CD14-positive monocyte (primary cell): ENCODE data around the gene IKZF4. TPM values are rescaled to one million over a fixed set of nuclear protein-coding genes. Genes with fewer than 3 reads are reported as not detected.
A peak's percentile ranks its signal among the peaks of the same experiment; 100 is the strongest.

ENCODE experiments used
- DNase-seq, 3 donors: peaks; one replicate each; pipeline ENCODE4 v3.0.0-alpha.2; 2011 to 2022
- H2AFZ ChIP-seq: 2 replicates; pipeline ENCODE4 v1.6.0; 2012; ENCODE audit warnings: mild to moderate bottlenecking, low read depth, low read length, inconsistent platforms; ENCODE audit not compliant: insufficient read depth, poor library complexity, severe bottlenecking
- H3K27ac ChIP-seq, 2 donors: 1 replicate in 1 of 2; 2 replicates in 1 of 2; pipeline ENCODE4 v1.5.1; 2012 to 2013; ENCODE audit warnings: low read length in 2 of 2, control low read depth in 1 of 2, inconsistent platforms in 1 of 2, low read depth in 1 of 2, mild to moderate bottlenecking in 1 of 2
- H3K27me3 ChIP-seq, 2 donors: one replicate each; pipeline versions ENCODE4 v1.6.0 to v1.6.1; 2011 to 2013; ENCODE audit warnings: low read length in 2 of 2; ENCODE audit not compliant: control insufficient read depth in 2 of 2, insufficient read depth in 2 of 2
- H3K36me3 ChIP-seq, 2 donors: replicated peaks in 1 of 2; 1 replicate in 1 of 2; 2 replicates in 1 of 2; pipeline versions ENCODE4 v1.5.1 to v1.6.1; 2012 to 2013; ENCODE audit warnings: low read length in 2 of 2, control low read depth in 1 of 2, inconsistent platforms in 1 of 2, mild to moderate bottlenecking in 1 of 2; ENCODE audit not compliant: insufficient read depth in 2 of 2, control insufficient read depth in 1 of 2
- H3K4me1 ChIP-seq, 2 donors: 1 replicate in 1 of 2; 2 replicates in 1 of 2; pipeline versions ENCODE4 v1.5.1 to v1.6.1; 2012 to 2013; ENCODE audit warnings: low read length in 2 of 2, control low read depth in 1 of 2, inconsistent platforms in 1 of 2, mild to moderate bottlenecking in 1 of 2, moderate library complexity in 1 of 2; ENCODE audit not compliant: insufficient read depth in 2 of 2, control insufficient read depth in 1 of 2
- H3K4me2 ChIP-seq: replicated peaks from 2 replicates; pipeline ENCODE3; 2012; ENCODE audit warnings: low read length, moderate library complexity, mild to moderate bottlenecking; ENCODE audit not compliant: poor library complexity, severe bottlenecking; ENCODE audit errors: extremely low read depth
- H3K4me3 ChIP-seq, 3 experiments: fragments of 200-600 bp in 1 of 3; sonication (generic) in 1 of 3; replicated peaks in 1 of 3; 1 replicate in 2 of 3; 2 replicates in 1 of 3; pipeline ENCODE4 v1.5.1; 2011 to 2013; ENCODE audit warnings: low read length in 3 of 3, mild to moderate bottlenecking in 3 of 3, control low read depth in 2 of 3, low read depth in 2 of 3, inconsistent platforms in 1 of 3, moderate library complexity in 1 of 3
- H3K79me2 ChIP-seq: 2 replicates; pipeline ENCODE4 v1.6.0; 2012; ENCODE audit warnings: mild to moderate bottlenecking, control low read depth, inconsistent platforms, low read length, moderate library complexity; ENCODE audit not compliant: insufficient read depth
- H3K9ac ChIP-seq: 2 replicates; pipeline ENCODE4 v1.6.0; 2017; ENCODE audit warnings: low read length, mild to moderate bottlenecking; ENCODE audit not compliant: insufficient read depth, poor library complexity, severe bottlenecking
- H3K9me3 ChIP-seq, 2 donors: replicated peaks in 1 of 2; 1 replicate in 1 of 2; 2 replicates in 1 of 2; pipeline versions ENCODE4 v1.5.1 to v1.6.1; 2012 to 2013; ENCODE audit warnings: low read length in 2 of 2, control low read depth in 1 of 2; ENCODE audit not compliant: control insufficient read depth in 1 of 2, insufficient read depth in 1 of 2
- H4K20me1 ChIP-seq: 2 replicates; pipeline ENCODE4 v1.6.0; 2012; ENCODE audit warnings: mild to moderate bottlenecking, low read length, control low read depth, moderate library complexity; ENCODE audit not compliant: insufficient read depth
- H3K27ac Mint-ChIP-seq, 7 donors: one replicate each; pipeline ENCODE4 v1.8.0; 2020; ENCODE audit warnings: mild to moderate bottlenecking in 7 of 7, mixed read lengths in 7 of 7, moderate library complexity in 6 of 7, inconsistent platforms in 2 of 7
- H3K27me3 Mint-ChIP-seq, 3 donors: one replicate each; pipeline ENCODE4 v1.8.0; 2021 to 2022; ENCODE audit warnings: low read depth in 3 of 3, mild to moderate bottlenecking in 3 of 3, mixed read lengths in 3 of 3, moderate library complexity in 3 of 3, inconsistent platforms in 1 of 3
- H3K36me3 Mint-ChIP-seq, 2 donors: one replicate each; pipeline ENCODE4 v1.8.0; 2020; ENCODE audit warnings: mixed read lengths in 2 of 2, inconsistent platforms in 1 of 2, mild to moderate bottlenecking in 1 of 2
- H3K4me1 Mint-ChIP-seq: one replicate; pipeline ENCODE4 v1.8.0; 2020; ENCODE audit warnings: mild to moderate bottlenecking, mixed read lengths
- H3K4me3 Mint-ChIP-seq, 2 donors: one replicate each; pipeline ENCODE4 v1.8.0; 2020; ENCODE audit warnings: mild to moderate bottlenecking in 2 of 2, mixed read lengths in 2 of 2, moderate library complexity in 1 of 2
- H3K9me3 Mint-ChIP-seq, 7 donors: one replicate each; pipeline ENCODE4 v1.8.0; 2020 to 2022; ENCODE audit warnings: mixed read lengths in 7 of 7, mild to moderate bottlenecking in 6 of 7, moderate library complexity in 6 of 7, inconsistent platforms in 2 of 7
- CTCF ChIP-seq: fragments of 200-600 bp; IDR thresholded peaks from one replicate; pipeline ENCODE4 v1.8.0; 2022; ENCODE audit warnings: antibody characterized with exemption, mild to moderate bottlenecking
- WGBS: methylation state at CpG from one replicate; pipeline ENCODE4 v1.1.5; 2013; ENCODE audit warnings: missing lambda C conversion rate; ENCODE audit not compliant: insufficient coverage; 5-methylcytosine and 5-hydroxymethylcytosine counted together
- intact Hi-C, 2 donors: fragments of 100-400 bp; cut with micrococcal nuclease; formaldehyde crosslinking; loops; one replicate each; pipeline versions ENCODE4 v1.15.0 to v1.15.1; 2023
- polyA plus RNA-seq, 3 donors: library from polyadenylated mRNA; depleted of rRNA in 1 of 3; unstranded in 2 of 3; stranded (reverse) in 1 of 3; fragments of 300-500 nt in 2 of 3; fragments of >200 nt in 1 of 3; fragmentation: Illumina TruSeq in 2 of 3; gene quantifications; 1 replicate in 2 of 3; 2 replicates in 1 of 3; pipeline ENCODE4 v1.2.3, GENCODE V29; 2012 to 2021

IKZF4 gene
- polyA plus RNA-seq, 3 donors: 0.09 to 4.9 (median 1.3) TPM

- peaks cover 25% of the 10 kb centered on the region for H3K4me1 Mint-ChIP-seq
Measured at GRCh38 chr12:55996715-55997534, 23.9 kb upstream of the IKZF4 start, which contains the start of gene SUOX. Gene SUOX, plus strand, starts transcription at chr12:55997276. Its CDS starts 4,946 bp downstream, at chr12:56002222.

More at GRCh38 chr12:55996715-55997534, 23.9 kb upstream of the IKZF4 start, which contains the start of gene SUOX:
- Histone ChIP-seq H3K27ac (peak within 1 kb of the TSS; percentile 50 to 84), H3K79me2 (peaks cover 6% of the 10 kb centered on the region), H3K9me3 (no peaks in the 10 kb centered on the region), H3K4me1 (peaks cover 14 to 19% of the 10 kb centered on the region in 2 donors), H3K27me3 (no peaks in the 10 kb centered on the region), H2AFZ (peak within 1 kb of the TSS; percentile 98), H3K4me3 (peak within 1 kb of the TSS; percentile 51 to 98 (median 90)), H4K20me1 (no peaks in the 10 kb centered on the region), H3K4me2 (peak within 1 kb of the TSS; percentile 97), H3K9ac (peak within 1 kb of the TSS; percentile 69), H3K36me3 (peaks cover 28 to 38% of the 10 kb centered on the region in 2 donors)
- Mint-ChIP-seq H3K27ac (peak within 1 kb of the TSS; percentile 88 to 97 (median 91)), H3K9me3 (no peaks in the 10 kb centered on the region), H3K27me3 (no peaks in the 10 kb centered on the region), H3K36me3 (peaks cover 41 to 55% of the 10 kb centered on the region in 2 donors), H3K4me3 (peak within 1 kb of the TSS; percentile 88 to 98)
- under 1% methylated on average over 19 of the region's 27 CpGs for WGBS
- DNase-seq: peak; percentile 90 to 94 (median 90)
- intact Hi-C loops: loop anchor here (2.0 to 10.0 kb wide), 4 partner anchors 32 to 108 kb away; partner anchors contain the start of genes RPS26 (in 2 of the 2) and PA2G4 (in 1 of the 2)
- no peak for TF ChIP-seq CTCF
